Metanephros (tissue), 2 donors: Measurements from ENCODE around the gene IRF9. TPM values are rescaled to one million over a fixed set of nuclear protein-coding genes. Genes with fewer than 3 reads are reported as not detected.

Experiments
- small RNA-seq: library from RNA; depleted of rRNA; stranded (forward); fragments of <200 nt; gene quantifications from one replicate; pipeline ENCODE3, GENCODE V24; 2014; ENCODE audit warnings: low replicate concordance
- total RNA-seq: library from RNA; depleted of rRNA; stranded (reverse); fragments of >200 nt; gene quantifications from one replicate; pipeline ENCODE4 v1.2.3, GENCODE V29; 2014

The IRF9 gene
- total RNA-seq, 1 donor from 2014 or later, result 58.3 TPM

Small RNA genes lying within 50 kb of the gene (small RNA-seq; reads per million reads assigned to genes)
- gene AL136295.4 (not detected), gene CHMP4A (not detected), gene IPO4 (not detected), gene IRF9 (not detected), gene MDP1 (not detected), gene RNA5SP383 (not detected)

Other genes with a start within 250 kb of the IRF9 start
- gene DHRS4, start 207.5 kb upstream of the IRF9 start, total RNA-seq, result 41.9 TPM
- gene DHRS4L2, start 172.3 kb upstream of the IRF9 start, total RNA-seq, result 23.4 TPM
- gene CARMIL3, start 109.3 kb upstream of the IRF9 start, total RNA-seq, result 1.9 TPM
- gene CPNE6, start 89.7 kb upstream of the IRF9 start, total RNA-seq, result not detected
- 26.3 TPM for gene PCK2, start 67.0 kb upstream of the IRF9 start, total RNA-seq
- 145 TPM for gene DCAF11, start 46.5 kb upstream of the IRF9 start, total RNA-seq
- gene NRL, start 46.3 kb upstream of the IRF9 start, total RNA-seq, result 4.4 TPM
- 39.1 TPM for gene FITM1, start 30.6 kb upstream of the IRF9 start, total RNA-seq
- gene PSME1, start 25.1 kb upstream of the IRF9 start, total RNA-seq, result 95.0 TPM
- gene EMC9, start 19.7 kb upstream of the IRF9 start, total RNA-seq, result 13.4 TPM
- gene PSME2, start 14.7 kb upstream of the IRF9 start, total RNA-seq, result 85.5 TPM
- gene RNF31, start 13.8 kb upstream of the IRF9 start, total RNA-seq, result 52.8 TPM
- 28.1 TPM for gene REC8, start 10.8 kb downstream of the IRF9 start, total RNA-seq
- 56.7 TPM for gene IPO4, start 27.6 kb downstream of the IRF9 start, total RNA-seq
- 51.6 TPM for gene TM9SF1, start 34.2 kb downstream of the IRF9 start, total RNA-seq
- not detected for gene TSSK4, start 44.4 kb downstream of the IRF9 start, total RNA-seq
- 21.8 TPM for gene CHMP4A, start 52.2 kb downstream of the IRF9 start, total RNA-seq
- 14.4 TPM for gene MDP1, start 54.8 kb downstream of the IRF9 start, total RNA-seq
- gene NEDD8, start 71.1 kb downstream of the IRF9 start, total RNA-seq, result 56.1 TPM
- gene GMPR2, start 71.7 kb downstream of the IRF9 start, total RNA-seq, result 60.7 TPM
- 48.2 TPM for gene TINF2, start 81.4 kb downstream of the IRF9 start, total RNA-seq
- 0.29 TPM for gene TGM1, start 101.9 kb downstream of the IRF9 start, total RNA-seq
- gene RABGGTA, start 110.3 kb downstream of the IRF9 start, total RNA-seq, result 18.9 TPM
- gene DHRS1, start 138.5 kb downstream of the IRF9 start, total RNA-seq, result 29.6 TPM
- gene NOP9, start 138.6 kb downstream of the IRF9 start, total RNA-seq, result 18.5 TPM
- gene CIDEB, start 146.7 kb downstream of the IRF9 start, total RNA-seq, result 13.8 TPM
- 9.1 TPM for gene LTB4R2, start 148.9 kb downstream of the IRF9 start, total RNA-seq
- 6.7 TPM for gene LTB4R, start 150.2 kb downstream of the IRF9 start, total RNA-seq
- gene ADCY4, start 173.8 kb downstream of the IRF9 start, total RNA-seq, result 29.7 TPM
- 4.3 TPM for gene RIPK3, start 178.7 kb downstream of the IRF9 start, total RNA-seq
- gene NFATC4, start 206.9 kb downstream of the IRF9 start, total RNA-seq, result 53.0 TPM
- gene NYNRIN, start 237.7 kb downstream of the IRF9 start, total RNA-seq, result 37.2 TPM